ENCODE results near the gene RBM17.
A peak's percentile ranks its signal among the peaks of the same experiment; 100 is the strongest.

- TF ChIP-seq CTCF (IDR thresholded peaks at IDR 0.05) (peak in 3 of 4 donors; percentile 13 to 21 (median 20)), POLR2A (IDR thresholded peaks at IDR 0.05) (peak; percentile 82)
Observed at GRCh38 chr10:6144406-6145165, 55.8 kb downstream of the RBM17 start.
